ENCODE data around the gene TMEM175.

The TMEM175 gene

GRCh38 chr4:899556-899906 is 32.7 kb upstream of the TMEM175 start:
- no peak for DNase-seq

GRCh38 chr4:900073-900472 is 32.2 kb upstream of the TMEM175 start:
- no peak for DNase-seq

- no peak for DNase-seq
These were observed 31.5 kb upstream of the TMEM175 start for GRCh38 chr4:900721-901120.

- no peak for DNase-seq
These were observed 30.9 kb upstream of the TMEM175 start for GRCh38 chr4:901192-901910.

- no peak for DNase-seq
These were observed 28.9 kb upstream of the TMEM175 start for GRCh38 chr4:903066-904046.

GRCh38 chr4:905485-906338 is 26.5 kb upstream of the TMEM175 start:
- DNase-seq: no peak

- DNase-seq: no peak
These were observed 25.7 kb upstream of the TMEM175 start for GRCh38 chr4:906339-907102.

GRCh38 chr4:907103-907400 is 25.2 kb upstream of the TMEM175 start:
- no peak for DNase-seq

GRCh38 chr4:907691-908425 is 24.4 kb upstream of the TMEM175 start:
- DNase-seq: no peak

- DNase-seq: no peak
These were observed 23.1 kb upstream of the TMEM175 start for GRCh38 chr4:909131-909571.

GRCh38 chr4:909821-910220 is 22.4 kb upstream of the TMEM175 start:
- no peak for DNase-seq

GRCh38 chr4:910366-911091 is 21.7 kb upstream of the TMEM175 start:
- no peak for DNase-seq

GRCh38 chr4:911221-911751 is 21.0 kb upstream of the TMEM175 start:
- no peak for DNase-seq

GRCh38 chr4:911871-912490 is 20.3 kb upstream of the TMEM175 start:
- DNase-seq: no peak

- DNase-seq: no peak
These were observed 19.5 kb upstream of the TMEM175 start for GRCh38 chr4:912548-913279.

- no peak for DNase-seq
These were observed 19.0 kb upstream of the TMEM175 start for GRCh38 chr4:913280-913618.

- DNase-seq: no peak
These were observed 17.7 kb upstream of the TMEM175 start for GRCh38 chr4:914531-914930.

- no peak for DNase-seq
These were observed 17.2 kb upstream of the TMEM175 start for GRCh38 chr4:915041-915474.

GRCh38 chr4:915595-915994 is 16.7 kb upstream of the TMEM175 start:
- no peak for DNase-seq

- DNase-seq: no peak
These were observed 14.8 kb upstream of the TMEM175 start for GRCh38 chr4:917466-917865.
